ENCODE measurements around the gene CCDC27.
"Not testable (repeated sequence)": the region's sequence is repeated elsewhere in the genome, so short reads cannot be mapped to it uniquely, and the experiment has no call there.

Gene CCDC27

DNA sequence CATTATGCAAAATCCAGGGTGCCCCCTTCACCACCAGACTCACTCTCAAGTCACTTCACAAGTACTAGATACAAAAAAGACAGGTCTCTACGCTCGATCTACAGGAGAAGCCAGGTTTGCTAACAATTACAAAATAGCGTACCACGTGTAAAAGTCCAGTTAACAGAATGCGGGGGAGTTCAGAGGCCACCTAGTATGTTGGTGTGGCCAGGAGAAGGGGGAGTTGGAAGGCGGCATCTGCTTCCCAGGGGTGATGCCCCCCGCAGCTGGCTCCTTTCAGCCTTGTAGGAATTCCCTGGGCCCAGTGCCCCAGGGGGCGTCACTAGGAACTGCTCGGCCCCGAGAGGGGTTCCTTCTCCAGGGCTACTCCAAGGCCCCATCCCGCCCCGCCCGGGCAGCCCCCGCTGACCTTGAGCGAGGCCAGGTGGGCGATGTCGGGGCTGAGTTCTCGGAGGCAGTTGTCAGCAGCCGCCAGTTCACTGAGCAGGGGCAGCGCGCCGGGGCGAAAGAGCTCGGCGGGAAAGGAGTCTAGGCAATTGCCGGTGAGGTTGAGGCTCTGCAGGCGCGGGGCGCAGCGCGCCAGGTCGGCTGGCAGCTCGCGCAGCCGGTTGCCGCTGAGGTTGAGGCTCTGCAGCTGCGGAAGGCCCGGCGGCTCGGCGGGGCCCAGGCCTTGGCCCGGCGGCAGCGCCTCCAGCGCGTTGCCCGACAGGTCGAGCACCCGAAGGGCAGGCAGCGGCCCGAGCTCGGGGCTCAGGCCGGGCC, 43.4 kb downstream of the CCDC27 start:
- DNase-seq (ENCODE audit: low read depth): no peak

DNA sequence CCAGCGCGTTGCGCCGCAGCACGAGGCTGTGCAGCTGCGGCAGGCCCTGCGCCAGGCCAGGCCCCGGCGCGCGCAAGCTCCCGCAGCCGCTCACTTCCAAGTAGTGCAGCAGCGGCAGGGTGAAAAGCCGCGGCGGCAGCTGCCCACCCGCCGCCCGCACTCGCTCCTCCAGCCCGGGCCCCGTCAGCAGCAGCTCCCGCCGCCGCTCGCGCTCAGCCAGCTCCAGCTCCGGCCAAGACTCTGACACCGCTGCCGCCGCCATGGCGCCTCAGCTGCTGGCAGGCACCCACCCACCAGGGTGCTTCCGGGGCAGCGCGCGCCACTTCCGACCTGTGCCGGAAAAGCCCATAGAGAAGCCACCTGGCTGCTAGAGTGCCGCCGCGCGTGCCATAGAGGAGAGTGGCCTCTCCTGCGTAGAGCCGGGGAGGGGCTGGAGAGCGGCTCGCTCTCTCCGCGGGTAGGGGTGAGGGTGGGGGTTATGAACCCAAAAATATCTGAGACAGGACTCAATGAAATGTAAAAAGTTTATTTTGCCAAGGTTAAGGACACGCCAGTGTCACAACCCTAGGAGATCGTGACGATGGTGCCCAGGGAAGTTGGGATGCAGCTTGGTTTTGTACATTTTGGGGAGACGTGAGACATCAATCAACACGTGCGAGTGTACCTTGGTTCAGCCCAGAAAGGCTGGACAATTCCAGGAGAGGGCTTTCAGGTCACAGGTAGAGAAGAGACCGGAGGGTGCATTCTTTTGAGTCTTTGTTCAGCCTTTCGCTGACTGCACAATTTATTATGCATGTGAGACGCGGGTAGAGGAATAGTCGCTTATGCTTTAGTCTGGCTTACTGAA, 44.2 kb downstream of the CCDC27 start, which contains the start of gene LRRC47:
Gene LRRC47, minus strand, starts transcription at position 284 of the 847 bp plus-strand sequence. Its CDS starts 22 bp downstream, at position 262.
- DNase-seq (ENCODE audit: low read depth): peak; percentile 71

DNA sequence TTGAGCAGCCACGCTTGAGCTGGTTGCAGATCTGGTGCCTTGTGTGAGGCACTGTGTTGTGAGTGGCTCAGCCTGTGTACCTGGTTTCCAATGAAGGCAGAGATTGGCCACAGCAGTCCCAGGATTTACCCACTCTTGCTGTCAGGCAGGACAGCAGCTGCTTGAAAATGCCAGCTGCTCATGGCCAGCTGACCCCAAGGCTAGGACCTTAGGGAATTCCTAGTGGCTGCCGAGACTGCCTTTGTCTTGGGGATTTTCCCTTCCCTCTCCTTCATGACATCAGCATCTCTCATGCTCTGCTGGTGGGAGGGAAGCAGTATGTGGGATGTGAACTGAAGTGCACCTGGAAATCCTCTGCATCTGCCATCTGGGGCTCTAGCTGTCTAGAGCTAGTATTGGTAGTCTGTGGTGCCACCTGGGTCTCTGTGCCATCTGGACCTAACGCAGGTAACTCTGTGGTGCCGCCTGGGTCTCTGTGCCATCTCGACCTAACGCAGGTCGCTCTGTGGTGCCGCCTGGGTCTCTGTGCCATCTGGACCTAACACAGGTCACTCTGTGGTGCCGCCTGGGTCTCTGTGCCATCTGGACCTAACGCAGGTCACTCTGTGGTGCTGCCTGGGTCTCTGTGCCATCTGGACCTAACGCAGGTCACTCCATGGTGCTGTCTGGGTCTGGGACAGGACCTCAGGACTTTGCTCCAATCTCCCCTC, 47.9 kb downstream of the CCDC27 start:
- no peak for DNase-seq (ENCODE audit: low read depth)

DNA sequence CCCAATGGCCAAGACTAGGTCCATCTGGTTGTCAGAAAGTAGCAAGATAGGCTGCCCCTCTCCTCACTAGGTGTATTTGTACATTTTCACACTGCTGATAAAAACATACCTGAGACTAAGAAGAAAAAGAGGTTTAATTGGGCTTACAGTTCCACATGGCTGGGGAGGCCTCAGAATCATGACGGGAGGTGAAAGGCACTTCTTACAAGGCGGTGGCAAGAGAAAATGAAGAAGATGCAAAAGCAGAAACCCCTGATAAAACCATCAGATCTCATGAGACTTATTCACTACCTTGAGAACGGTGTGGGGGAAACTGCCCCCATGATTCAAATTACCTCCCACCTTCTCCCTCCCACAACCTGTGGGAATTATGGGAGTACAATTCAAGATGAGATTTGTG, 48.5 kb downstream of the CCDC27 start:
- not testable (repeated sequence) for DNase-seq (ENCODE audit: low read depth)

DNA sequence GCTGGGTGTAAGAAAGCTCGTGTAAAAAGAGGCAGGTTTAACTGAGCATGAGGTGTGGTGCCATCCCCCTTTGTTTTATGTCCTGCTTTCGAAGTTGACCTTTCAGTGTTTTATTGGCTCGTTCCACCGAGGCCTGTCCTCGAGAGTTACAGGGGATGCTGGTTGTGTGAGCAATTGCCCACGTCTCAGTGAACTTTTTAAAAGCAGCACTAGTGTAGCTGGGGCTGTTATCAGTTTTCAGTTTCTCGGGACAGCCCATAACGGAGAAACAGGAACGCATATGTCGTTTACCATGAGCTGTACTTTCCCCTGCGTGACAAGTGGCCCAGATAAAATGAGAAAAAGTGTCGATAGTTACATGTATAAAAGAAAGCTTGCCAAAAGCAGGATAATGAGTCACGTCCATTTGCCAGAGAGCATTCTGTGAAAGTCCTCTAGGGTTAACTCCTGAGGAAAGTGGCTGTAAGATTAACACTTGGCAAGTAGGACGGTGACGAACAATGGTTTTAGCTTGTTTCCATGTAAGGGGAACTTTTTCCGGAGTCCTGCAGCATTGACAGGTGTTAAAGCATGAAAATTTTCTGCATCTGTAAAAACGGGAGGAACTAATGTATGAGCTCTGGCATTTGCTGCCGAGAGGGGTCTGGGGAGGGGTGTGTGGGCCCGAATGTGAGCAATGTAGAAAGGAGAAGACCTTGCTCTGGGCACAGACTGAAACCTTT, 51.8 kb downstream of the CCDC27 start:
- no peak for DNase-seq (ENCODE audit: low read depth)

DNA sequence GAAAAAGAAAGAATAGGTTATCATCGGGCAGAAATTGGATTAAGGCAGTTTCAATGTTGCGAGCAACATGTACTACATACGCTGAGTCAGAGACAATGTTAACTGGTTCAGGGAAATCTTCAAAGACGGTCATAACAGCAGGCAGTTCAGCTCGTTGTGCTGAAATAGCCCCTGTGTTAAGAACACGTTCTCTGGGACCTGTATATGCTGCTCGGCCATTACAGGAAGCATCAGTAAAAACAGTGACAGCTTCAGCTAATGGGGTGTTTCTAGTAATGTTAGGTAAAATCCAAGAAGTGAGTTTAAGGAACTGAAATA, 52.3 kb downstream of the CCDC27 start:
- not testable (repeated sequence) for DNase-seq (ENCODE audit: low read depth)

DNA sequence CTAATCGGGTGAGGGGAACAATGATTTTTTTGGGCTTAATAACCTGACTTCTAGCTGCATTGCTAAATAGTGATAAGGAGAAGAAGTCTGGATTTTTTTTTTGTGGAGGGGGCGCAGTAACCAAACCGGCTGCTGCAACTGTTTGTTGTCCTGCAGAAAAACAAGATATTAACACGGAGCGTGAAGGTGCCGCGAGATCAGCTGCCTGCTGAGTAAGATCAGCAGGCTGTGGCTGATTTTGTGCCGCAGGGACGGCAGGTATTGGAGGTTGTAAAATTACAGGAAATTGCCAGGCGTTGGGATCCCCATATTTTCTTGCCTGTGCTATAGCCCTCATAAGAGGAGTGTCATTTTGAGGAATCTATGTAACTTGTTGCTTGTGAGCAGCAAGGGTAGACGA, 52.8 kb downstream of the CCDC27 start:
- DNase-seq (ENCODE audit: low read depth): no peak

DNA sequence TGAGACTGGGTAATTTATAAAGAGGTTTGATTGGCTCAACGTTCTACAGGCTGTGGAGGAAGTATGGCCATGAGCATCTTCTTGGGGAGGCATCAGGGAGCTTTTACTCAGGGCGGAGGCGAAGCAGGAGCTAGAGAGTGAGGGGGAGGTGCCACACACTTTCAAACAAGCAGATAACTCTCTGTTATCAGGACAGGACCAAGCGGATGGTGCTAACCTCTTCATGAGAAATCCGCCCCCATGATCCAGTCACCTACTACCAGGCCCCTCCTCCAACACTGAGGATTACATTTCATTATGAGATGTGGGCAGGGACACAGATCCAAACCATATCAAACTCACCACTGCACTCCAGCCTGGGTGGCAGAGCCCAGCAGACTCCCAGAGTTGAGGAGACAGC, 55.5 kb downstream of the CCDC27 start:
- no peak for DNase-seq (ENCODE audit: low read depth)

DNA sequence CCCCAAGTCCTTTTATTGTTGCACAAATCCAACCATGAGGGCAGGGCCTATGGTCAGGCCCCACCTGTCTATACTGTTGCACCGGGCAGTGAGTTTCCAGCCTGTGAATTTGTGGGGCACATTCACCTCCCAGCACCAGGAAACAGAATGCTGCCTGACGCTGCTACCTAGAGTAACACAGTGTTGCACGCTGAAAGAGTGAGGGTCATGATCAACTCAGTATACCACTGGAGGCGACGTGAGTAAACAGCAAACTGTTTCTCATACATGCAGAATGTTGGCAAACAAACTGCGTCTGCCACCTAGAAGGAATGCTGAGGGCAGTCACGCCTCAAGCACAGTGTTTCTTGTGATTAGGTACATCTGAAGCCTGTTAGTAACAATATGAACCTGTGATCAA, 57.4 kb downstream of the CCDC27 start:
- no peak for DNase-seq (ENCODE audit: low read depth)

DNA sequence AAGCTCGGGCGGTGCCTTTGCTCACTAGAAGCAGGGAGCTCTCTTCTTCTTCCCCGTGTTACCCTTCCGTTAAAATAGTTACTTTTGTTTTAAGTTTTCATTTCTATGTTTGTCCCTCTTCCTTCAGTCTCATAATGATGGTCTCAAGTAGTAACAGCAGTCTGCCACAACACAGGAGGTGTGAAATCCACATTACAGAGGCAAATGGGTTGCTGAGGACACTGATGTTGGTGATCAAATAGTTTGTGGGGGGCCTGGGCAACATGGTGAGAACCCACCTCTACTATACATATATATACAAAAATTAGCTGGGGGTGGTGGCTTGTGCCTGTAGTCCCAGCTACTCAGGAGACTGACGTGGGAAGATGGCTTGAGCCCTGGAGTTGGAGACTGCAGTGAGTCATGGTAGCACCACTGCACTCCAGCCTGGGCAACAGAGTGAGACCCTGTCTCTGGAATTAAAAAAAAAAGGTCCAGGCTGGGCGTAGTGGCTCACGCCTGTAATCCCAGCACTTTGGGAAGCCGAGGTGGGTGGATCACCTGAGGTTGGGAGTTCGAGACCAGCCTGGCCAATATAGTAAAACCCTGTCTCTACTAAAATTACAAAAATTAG, 58.0 kb downstream of the CCDC27 start:
- DNase-seq (ENCODE audit: low read depth): not testable (repeated sequence)

DNA sequence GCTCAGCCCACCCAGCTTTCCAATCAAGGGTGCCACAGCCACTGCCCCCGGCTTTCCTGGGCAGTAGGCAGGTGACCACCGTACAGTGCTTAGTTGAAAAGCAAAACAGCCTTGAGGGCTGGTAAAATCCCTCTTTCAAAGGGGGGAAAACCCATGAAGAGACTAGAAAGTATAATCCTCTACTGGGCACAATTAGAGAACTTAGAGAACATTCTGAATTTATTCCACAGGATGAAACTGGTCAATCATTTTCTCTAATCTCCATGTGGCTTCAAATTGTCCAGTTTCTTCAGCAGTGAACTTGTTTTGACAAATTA, 59.3 kb downstream of the CCDC27 start:
- no peak for DNase-seq (ENCODE audit: low read depth)

DNA sequence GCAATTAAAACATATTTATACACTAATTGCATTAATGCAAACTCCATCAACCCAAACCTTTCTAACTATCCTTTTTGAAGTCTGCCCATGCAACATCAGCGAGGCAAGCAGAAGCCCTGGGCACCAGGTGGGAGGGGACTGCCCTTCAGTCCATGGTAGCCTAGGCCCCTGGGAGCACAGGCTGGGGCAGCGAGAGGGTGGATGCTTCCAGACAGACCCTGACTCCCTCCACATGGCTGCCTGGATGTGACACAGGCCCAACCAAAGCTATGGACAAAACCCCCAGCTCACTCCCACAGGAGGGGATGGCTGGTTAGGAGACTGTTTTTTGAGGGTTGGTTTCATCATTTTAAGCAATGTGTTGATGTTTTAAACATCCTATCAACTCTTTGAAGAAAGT, 61.8 kb downstream of the CCDC27 start:
- no peak for DNase-seq (ENCODE audit: low read depth)

DNA sequence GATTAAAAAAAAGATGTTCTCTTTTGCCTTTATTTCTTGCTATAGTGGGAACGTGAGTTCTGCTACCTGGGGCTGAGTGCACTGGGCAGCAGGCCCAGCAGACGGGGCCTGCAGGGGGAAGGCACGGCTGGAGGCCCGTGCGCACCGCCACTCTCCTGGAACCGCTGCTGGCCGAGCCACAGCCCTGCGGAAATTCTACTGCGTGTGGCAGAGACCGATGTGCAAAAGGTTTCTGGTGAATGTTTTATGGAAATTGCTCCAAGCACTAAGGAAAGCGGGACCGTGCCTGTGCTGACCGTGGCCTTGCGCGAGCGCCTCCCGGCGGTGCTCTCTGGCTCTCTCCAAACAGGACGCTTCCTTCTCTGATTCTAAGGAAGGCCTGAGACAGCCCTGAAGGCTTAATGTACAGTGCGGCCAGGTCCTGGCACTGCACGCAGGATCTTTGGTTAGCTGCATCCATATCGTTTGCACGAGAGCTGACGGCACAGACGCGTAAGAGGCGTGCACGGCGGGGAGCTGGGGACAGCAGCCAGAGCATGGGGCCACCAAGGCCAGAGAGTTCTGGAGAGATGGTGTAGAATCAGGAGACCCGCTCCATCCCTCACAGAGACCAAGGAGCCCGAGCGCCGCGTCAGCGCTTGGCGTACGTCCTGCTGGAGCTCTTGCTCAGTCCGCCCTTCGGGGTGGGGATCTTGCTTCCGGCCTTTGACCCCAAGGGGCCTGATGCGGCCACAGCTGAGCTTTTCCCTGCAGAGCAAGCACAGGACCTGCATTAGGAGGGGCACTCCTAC, 62.7 kb downstream of the CCDC27 start:
- no peak for DNase-seq (ENCODE audit: low read depth)

DNA sequence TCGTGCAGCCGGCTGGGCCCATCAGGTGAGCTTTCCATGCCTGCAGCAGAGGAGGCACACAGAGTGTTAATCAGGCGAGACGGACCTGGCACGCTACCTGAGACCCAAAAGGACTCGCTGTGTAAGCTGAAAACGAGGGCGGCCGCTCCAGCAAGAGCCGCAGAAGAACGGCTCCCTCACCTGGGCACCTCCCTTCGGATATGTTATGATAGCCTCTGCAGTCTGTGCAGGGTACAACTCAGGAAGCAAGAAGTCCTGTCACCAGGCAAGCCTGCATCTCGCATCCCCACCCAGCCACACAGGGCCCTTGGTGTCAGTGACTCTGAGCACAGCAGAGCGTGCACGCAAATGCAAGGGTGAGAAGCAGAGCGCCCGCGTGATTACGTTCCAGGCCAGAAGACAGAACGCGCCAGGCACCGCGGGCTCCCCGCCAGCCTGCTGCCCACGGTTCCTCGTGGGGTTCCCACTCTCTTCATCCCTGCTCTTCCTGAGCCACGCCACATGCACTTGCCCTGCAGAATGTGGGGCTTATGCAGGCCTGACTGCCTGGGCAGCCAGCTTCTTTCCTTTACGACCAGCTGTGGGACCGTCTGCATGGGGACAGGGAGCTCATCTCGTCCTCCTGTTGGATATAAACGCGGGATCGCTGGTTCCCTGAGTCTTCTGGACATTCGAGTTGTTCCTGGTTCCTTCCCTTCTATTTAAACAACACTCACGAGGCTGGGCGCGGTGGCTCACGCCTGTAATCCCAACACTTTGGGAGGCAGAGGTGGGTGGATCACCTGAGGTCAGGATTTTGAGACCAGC, 64.3 kb downstream of the CCDC27 start:
- DNase-seq (ENCODE audit: low read depth): no peak

DNA sequence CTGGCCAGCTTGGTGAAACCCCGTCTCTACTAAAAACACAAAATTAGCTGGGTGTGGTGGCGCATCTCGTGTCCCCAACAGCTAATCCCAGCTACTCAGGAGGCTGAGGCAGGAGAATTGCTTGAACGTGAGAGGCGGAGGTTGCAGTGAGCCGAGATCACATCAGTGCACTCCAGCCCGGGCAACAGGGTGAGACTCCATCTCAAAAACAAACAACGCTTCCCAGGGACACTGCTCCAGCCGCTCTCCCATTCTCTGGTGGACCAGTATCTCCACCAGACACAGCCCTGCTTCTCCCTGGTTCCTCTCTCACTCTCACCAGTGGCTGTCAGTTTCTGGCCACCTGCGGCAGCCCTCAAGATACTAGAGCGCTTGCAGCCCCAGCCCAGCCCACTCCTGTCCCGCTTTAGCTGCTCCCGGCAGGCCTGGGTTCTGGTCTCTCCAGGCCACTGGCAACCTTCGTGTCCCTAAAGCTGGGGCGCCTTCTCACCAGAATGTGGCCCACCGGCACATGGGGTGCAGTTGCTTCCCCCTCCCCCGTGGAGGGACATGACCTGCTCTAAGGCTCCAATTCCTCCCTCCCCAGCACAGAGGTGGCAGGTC, 65.0 kb downstream of the CCDC27 start:
- no peak for DNase-seq (ENCODE audit: low read depth)

DNA sequence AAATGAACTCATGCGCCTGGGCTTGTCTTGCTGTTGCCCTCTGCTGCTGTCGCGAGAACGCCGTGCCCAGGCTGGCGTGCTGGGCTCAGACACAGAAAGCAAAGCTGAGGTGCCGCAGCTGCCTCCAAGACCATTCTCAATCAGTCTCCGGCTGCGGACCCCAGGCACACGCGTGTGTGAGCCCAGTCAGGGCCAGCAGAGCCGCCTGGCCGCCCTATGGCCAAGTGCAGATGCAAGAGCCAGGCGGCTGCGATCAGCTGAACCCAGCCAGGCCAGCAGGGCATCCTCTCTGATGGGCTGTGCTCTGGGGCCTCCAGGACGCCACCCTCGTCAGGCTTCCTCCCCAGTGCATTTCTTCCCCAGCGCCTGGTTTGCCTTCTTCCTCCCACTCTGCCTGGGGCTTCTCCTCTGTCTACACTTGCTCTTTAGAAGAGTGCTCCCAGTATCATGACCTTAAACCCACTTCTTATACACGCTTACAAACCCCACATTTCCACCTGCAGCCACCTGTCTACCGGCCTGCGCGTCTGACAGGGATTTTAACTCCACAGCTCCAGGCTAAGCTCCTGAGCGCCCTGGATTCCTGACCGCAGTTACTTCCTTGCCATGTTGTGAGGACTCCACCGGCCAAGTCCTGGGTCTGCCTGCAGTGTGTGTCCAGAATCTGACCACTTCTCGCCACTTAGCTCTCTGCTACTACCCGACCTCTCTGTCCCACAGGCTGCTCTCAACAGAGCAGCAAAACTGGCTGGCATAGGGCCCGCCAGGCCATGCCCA, 65.8 kb downstream of the CCDC27 start:
- no peak for DNase-seq (ENCODE audit: low read depth)

DNA sequence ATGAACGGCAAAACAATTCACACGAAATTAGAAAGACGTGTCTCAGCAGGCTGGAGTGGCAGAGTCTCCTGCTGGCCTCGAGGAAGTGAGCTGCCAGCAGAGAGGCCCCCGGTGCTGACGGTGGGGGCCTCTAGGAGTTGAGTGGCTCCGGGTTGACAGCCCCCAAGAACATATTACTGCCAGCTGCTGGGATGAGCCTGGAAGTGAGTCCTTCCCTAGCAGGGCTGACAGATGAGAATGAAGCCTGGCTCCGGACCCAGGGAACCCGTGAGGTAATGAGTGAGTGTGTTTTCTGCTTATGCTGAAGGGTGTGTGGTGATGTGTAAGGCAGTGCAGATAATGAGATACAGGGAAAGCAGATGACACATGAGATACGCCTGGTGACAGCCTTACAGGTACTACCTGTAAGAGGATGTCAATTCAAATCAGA, 67.5 kb downstream of the CCDC27 start:
- DNase-seq (ENCODE audit: low read depth): no peak

DNA sequence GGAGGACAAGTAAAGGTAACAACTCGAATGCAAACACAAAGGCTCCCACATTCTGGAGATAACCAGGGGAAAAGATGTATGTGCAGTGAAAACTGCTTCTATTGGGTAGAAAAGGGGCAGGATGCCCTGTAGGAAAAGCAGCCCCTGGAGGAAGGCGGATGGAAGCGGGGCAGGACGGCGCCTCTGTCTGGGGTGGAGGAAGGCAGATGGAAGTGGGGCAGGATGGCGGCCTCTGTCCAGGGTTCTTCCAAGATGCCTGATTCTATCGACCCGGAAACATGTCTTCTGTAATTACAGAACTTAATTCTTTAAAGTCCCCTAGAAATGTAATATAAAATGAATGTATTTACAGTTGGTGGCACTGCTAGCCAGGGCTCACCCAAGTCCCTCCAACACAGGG, 68.1 kb downstream of the CCDC27 start:
- DNase-seq (ENCODE audit: low read depth): no peak

DNA sequence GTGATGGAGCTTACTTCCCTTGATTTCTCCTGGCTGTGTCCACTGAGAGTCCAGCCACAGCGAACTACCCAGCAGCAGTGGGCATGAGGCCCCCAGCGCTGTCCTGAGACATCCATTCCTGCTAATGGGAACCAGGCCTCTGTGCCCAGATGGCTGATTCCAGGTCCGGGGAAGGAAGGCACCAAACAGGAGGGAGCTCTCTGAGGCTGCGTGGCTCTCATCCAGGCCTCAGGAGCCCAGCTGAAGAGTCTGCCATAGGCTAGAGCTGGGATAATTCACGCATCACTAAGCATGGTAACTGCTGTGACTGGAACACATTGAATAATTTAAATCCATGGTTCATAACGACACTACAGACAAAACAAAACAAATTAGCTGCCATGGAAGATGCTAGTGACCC, 68.8 kb downstream of the CCDC27 start:
- DNase-seq (ENCODE audit: low read depth): no peak
